Liver (tissue), 9 donors: ENCODE measurements around the gene HTR6. TPM values are rescaled to one million over a fixed set of nuclear protein-coding genes. Genes with fewer than 3 reads are reported as not detected.

Experiments
- DNase-seq: peaks from one replicate; pipeline ENCODE4 v3.0.0-alpha.2; 2017; ENCODE audit warnings: low spot score
- H3K27ac ChIP-seq, 2 donors: one replicate each; pipeline ENCODE4 v1.7.0; 2013; ENCODE audit warnings: inconsistent platforms in 2 of 2, low read length in 2 of 2, control low read depth in 1 of 2, low read depth in 1 of 2, mild to moderate bottlenecking in 1 of 2
- H3K27me3 ChIP-seq, 4 donors: one replicate each; pipeline versions ENCODE4 v1.6.1 to v1.7.0; 2013; ENCODE audit warnings: low read length in 3 of 4, inconsistent platforms in 1 of 4, mild to moderate bottlenecking in 1 of 4, moderate library complexity in 1 of 4; ENCODE audit not compliant: control insufficient read depth in 4 of 4, insufficient read depth in 4 of 4
- H3K36me3 ChIP-seq, 4 donors: one replicate each; pipeline versions ENCODE4 v1.6.1 to v1.7.0; 2013; ENCODE audit warnings: low read length in 3 of 4, mild to moderate bottlenecking in 3 of 4, low read depth in 1 of 4, moderate library complexity in 1 of 4; ENCODE audit not compliant: control insufficient read depth in 4 of 4, insufficient read depth in 3 of 4
- H3K4me1 ChIP-seq, 4 donors: one replicate each; pipeline versions ENCODE4 v1.6.1 to v1.7.0; 2013; ENCODE audit warnings: low read length in 3 of 4, mild to moderate bottlenecking in 3 of 4, moderate library complexity in 1 of 4; ENCODE audit not compliant: control insufficient read depth in 4 of 4, insufficient read depth in 4 of 4
- H3K4me3 ChIP-seq, 3 donors: one replicate each; pipeline versions ENCODE4 v1.6.1 to v1.7.0; 2013; ENCODE audit warnings: low read length in 3 of 3, control low read depth in 1 of 3, low read depth in 1 of 3, mild to moderate bottlenecking in 1 of 3
- H3K9ac ChIP-seq, 2 donors: one replicate each; pipeline ENCODE4 v1.7.0; 2013; ENCODE audit warnings: low read length in 2 of 2, mild to moderate bottlenecking in 2 of 2, moderate library complexity in 2 of 2, control low read depth in 1 of 2, low read depth in 1 of 2
- H3K9me3 ChIP-seq, 4 donors: one replicate each; pipeline versions ENCODE4 v1.6.1 to v1.7.0; 2013; ENCODE audit warnings: low read length in 3 of 4; ENCODE audit not compliant: control insufficient read depth in 4 of 4
- CTCF ChIP-seq: fragments of 150-350 bp; IDR thresholded peaks from 2 replicates; pipeline ENCODE4 v1.5.1; 2017; ENCODE audit warnings: improper control_type of control experiment, low read depth, low read length; ENCODE audit not compliant: missing input control
- EGR1 ChIP-seq, 2 donors: IDR thresholded peaks; 2 replicates each; pipeline ENCODE4 v1.6.1; 2016 to 2018; ENCODE audit warnings: antibody characterized with exemption in 2 of 2, low read depth in 2 of 2
- HNF4A ChIP-seq, 2 donors: conservative IDR thresholded peaks; 2 replicates each; pipeline ENCODE4 v1.6.1; 2016; ENCODE audit warnings: antibody characterized with exemption in 2 of 2, mild to moderate bottlenecking in 2 of 2
- MAX ChIP-seq: IDR thresholded peaks from 2 replicates; pipeline ENCODE4 v1.6.1; 2016; ENCODE audit warnings: antibody characterized with exemption
- NR2F2 ChIP-seq: IDR thresholded peaks from 2 replicates; pipeline ENCODE4 v1.6.1; 2016; ENCODE audit warnings: antibody characterized with exemption
- RXRA ChIP-seq, 2 donors: IDR thresholded peaks; 2 replicates each; pipeline ENCODE4 v1.6.1; 2017 to 2018; ENCODE audit warnings: antibody characterized with exemption in 2 of 2, mild to moderate bottlenecking in 1 of 2
- YY1 ChIP-seq: IDR thresholded peaks from 2 replicates; pipeline ENCODE4 v1.6.1; 2016; ENCODE audit warnings: antibody characterized with exemption, mild to moderate bottlenecking
- WGBS: extraction: QIAGEN DNeasy Blood & Tissue Kit; methylation state at CpG from one replicate; pipeline ENCODE4 v1.1.7; 2013; 5-methylcytosine and 5-hydroxymethylcytosine counted together
- polyA plus RNA-seq, 2 donors: library from polyadenylated mRNA; stranded (reverse) in 1 of 2; unstranded in 1 of 2; fragments of 200-250 nt in 1 of 2; fragments of >200 nt in 1 of 2; fragmentation: Nextera tagmentation in 1 of 2; extraction: Ambion mirVana in 1 of 2; gene quantifications; one replicate each; pipeline versions ENCODE4 v1.2.1 to v1.2.3, GENCODE V29; 2013 to 2015
- total RNA-seq, 2 donors: library from RNA; depleted of rRNA; stranded (reverse); fragments of >200 nt; gene quantifications; one replicate each; pipeline ENCODE4 v1.2.3, GENCODE V29; 2014
- TF ChIP-seq, protein P1 (sequence below): IDR thresholded peaks from 2 replicates; pipeline ENCODE4 v1.6.1; 2016; ENCODE audit warnings: antibody characterized with exemption
- donor health status: healthy.
- donor health status: healthy.
- donor health status: healthy.
- donor health status: healthy.
- donor health status: healthy.

HTR6 gene
- total and polyA plus RNA-seq, 4 donors = not detected

DNA sequence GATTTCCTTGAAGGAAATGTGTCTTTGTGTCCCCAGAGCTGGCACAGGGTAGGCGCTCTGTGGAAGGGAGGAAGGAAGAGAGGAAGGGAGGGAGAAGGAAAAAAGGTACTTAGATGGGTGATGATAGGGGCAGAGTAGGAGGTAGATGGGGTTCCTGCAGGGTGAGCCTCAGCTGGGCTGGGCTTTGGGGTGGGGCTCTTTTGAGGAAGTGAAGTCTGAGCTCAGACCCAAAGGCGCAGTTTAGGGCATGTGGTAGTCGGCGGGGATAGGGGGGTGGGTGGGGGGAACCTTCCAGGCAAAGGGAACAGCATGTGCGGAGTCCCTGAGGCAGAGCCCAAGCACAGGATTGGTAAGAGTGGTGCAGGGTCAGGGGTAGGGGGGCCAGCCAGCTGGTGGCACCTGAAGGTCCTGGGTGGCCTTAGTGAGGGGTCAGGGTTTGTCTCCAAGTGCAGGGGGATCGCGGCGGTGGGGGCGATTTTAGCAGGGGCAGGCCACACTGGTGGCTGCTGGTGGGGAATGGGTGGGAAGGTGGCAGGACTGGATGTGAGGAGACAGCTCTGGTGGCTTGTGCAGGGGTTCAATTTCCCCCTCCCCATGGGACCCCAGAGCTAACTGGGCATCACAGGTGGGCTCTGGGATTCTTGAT is 8.4 kb upstream of the HTR6 start:
- Histone ChIP-seq H3K9ac (no peak overlapping the region), H3K4me3 (no peak overlapping the region), H3K27ac (no peak overlapping the region), H3K36me3 (no peaks in the 10 kb centered on the region), H3K4me1 (peaks cover 0 to 4% (median 2%) of the 10 kb centered on the region in 4 donors), H3K27me3 (no peaks in the 10 kb centered on the region), H3K9me3 (no peaks in the 10 kb centered on the region)
- no peak for TF ChIP-seq YY1
- no peak for TF ChIP-seq RXRA (IDR thresholded peaks at IDR 0.05)
- no peak for TF ChIP-seq CTCF
- TF ChIP-seq, protein P1, sequence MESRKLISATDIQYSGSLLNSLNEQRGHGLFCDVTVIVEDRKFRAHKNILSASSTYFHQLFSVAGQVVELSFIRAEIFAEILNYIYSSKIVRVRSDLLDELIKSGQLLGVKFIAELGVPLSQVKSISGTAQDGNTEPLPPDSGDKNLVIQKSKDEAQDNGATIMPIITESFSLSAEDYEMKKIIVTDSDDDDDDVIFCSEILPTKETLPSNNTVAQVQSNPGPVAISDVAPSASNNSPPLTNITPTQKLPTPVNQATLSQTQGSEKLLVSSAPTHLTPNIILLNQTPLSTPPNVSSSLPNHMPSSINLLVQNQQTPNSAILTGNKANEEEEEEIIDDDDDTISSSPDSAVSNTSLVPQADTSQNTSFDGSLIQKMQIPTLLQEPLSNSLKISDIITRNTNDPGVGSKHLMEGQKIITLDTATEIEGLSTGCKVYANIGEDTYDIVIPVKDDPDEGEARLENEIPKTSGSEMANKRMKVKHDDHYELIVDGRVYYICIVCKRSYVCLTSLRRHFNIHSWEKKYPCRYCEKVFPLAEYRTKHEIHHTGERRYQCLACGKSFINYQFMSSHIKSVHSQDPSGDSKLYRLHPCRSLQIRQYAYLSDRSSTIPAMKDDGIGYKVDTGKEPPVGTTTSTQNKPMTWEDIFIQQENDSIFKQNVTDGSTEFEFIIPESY = no peak
- no peak for TF ChIP-seq MAX
- no peak for TF ChIP-seq EGR1 (IDR thresholded peaks at IDR 0.05; ENCODE audit: low read depth in 2 of 2)
- TF ChIP-seq NR2F2 = no peak
- DNase-seq = no peak
- WGBS = 93% methylated on average over 9 of the region's 9 CpGs

GRCh38 chr1:19656780-19657466 is 7.8 kb upstream of the HTR6 start:
- Histone ChIP-seq H3K9ac (no peak overlapping the region), H3K9me3 (no peaks in the 10 kb centered on the region), H3K36me3 (no peaks in the 10 kb centered on the region), H3K27me3 (no peaks in the 10 kb centered on the region), H3K4me3 (no peak overlapping the region), H3K4me1 (peaks cover 0 to 4% (median 2%) of the 10 kb centered on the region in 4 donors), H3K27ac (no peak overlapping the region)
- 80% methylated on average over 15 of the region's 15 CpGs for WGBS
- TF ChIP-seq EGR1 (IDR thresholded peaks at IDR 0.05; ENCODE audit: low read depth in 2 of 2) = no peak
- no peak for TF ChIP-seq HNF4A (conservative IDR thresholded peaks at IDR 0.05)
- DNase-seq = no peak

DNA sequence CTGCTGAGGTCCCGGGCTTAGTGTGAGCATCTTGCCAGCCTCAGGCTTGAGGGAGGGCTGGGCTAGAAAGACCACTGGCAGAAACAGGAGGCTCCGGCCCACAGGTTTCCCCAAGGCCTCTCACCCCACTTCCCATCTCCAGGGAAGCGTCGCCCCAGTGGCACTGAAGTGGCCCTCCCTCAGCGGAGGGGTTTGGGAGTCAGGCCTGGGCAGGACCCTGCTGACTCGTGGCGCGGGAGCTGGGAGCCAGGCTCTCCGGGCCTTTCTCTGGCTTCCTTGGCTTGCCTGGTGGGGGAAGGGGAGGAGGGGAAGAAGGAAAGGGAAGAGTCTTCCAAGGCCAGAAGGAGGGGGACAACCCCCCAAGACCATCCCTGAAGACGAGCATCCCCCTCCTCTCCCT is 7.2 kb upstream of the HTR6 start:
- peaks cover 0 to 4% (median 2%) of the 10 kb centered on the region in 4 donors for H3K4me1 ChIP-seq
- DNase-seq = no peak
- H3K9ac ChIP-seq = no peak overlapping the region
- WGBS = 92% methylated on average over 10 of the region's 10 CpGs
- H3K4me3 ChIP-seq = no peak overlapping the region
- H3K27me3 ChIP-seq = no peaks in the 10 kb centered on the region
- no peaks in the 10 kb centered on the region for H3K9me3 ChIP-seq
- H3K36me3 ChIP-seq = no peaks in the 10 kb centered on the region
- no peak overlapping the region for H3K27ac ChIP-seq
- TF ChIP-seq RXRA (IDR thresholded peaks at IDR 0.05) = no peak
